HG03520 (cell line): ENCODE measurements around the gene FGR.
"Not testable (repeated sequence)": the region's sequence is repeated elsewhere in the genome, so short reads cannot be mapped to it uniquely, and the experiment has no call there.

Experiments
- ATAC-seq: cut with Tn5 transposase; IDR thresholded peaks from one replicate; pipeline ENCODE4 v1.9.1; 2021; ENCODE audit warnings: mild to moderate bottlenecking, moderate library complexity; ENCODE audit not compliant: unreplicated experiment

FGR gene

GRCh38 chr1:27660300-27660835 lies 25.4 kb upstream of the FGR start:
- ATAC-seq = no peak

GRCh38 chr1:27659497-27660299 lies 24.7 kb upstream of the FGR start:
- ATAC-seq = peak; percentile 62

GRCh38 chr1:27658951-27659496 lies 24.0 kb upstream of the FGR start:
- ATAC-seq = peak; percentile 3

GRCh38 chr1:27656157-27656893 lies 21.3 kb upstream of the FGR start:
- no peak for ATAC-seq

- ATAC-seq = no peak
Observed at GRCh38 chr1:27655151-27655937, 20.4 kb upstream of the FGR start.

GRCh38 chr1:27652111-27652864 lies 17.3 kb upstream of the FGR start:
- no peak for ATAC-seq

GRCh38 chr1:27650539-27651175 lies 15.7 kb upstream of the FGR start:
- no peak for ATAC-seq

- ATAC-seq = no peak
Observed at GRCh38 chr1:27650171-27650538, 15.2 kb upstream of the FGR start.

- no peak for ATAC-seq
Observed at GRCh38 chr1:27649306-27649635, 14.3 kb upstream of the FGR start.

- ATAC-seq = no peak
Observed at GRCh38 chr1:27648602-27649305, 13.8 kb upstream of the FGR start.

- ATAC-seq = no peak
Observed at GRCh38 chr1:27647328-27647727, 12.3 kb upstream of the FGR start.

GRCh38 chr1:27646676-27647075 lies 11.7 kb upstream of the FGR start:
- ATAC-seq = no peak

GRCh38 chr1:27645071-27645415 lies 10.1 kb upstream of the FGR start:
- ATAC-seq = no peak

GRCh38 chr1:27644369-27645070 lies 9.5 kb upstream of the FGR start:
- no peak for ATAC-seq

GRCh38 chr1:27643600-27644368 lies 8.8 kb upstream of the FGR start:
- ATAC-seq = no peak

- not testable (repeated sequence) for ATAC-seq
Observed at GRCh38 chr1:27640514-27640913, 5.5 kb upstream of the FGR start.

- no peak for ATAC-seq
Observed at GRCh38 chr1:27638805-27639204, 3.8 kb upstream of the FGR start.
